GM18873 (cell line): ENCODE measurements around the gene TSC1.

Experiments
- ATAC-seq: cut with Tn5 transposase; IDR thresholded peaks from one replicate; pipeline ENCODE4 v1.9.1; 2021; ENCODE audit warnings: mild to moderate bottlenecking, moderate library complexity, moderate number of reproducible peaks; ENCODE audit not compliant: unreplicated experiment, low FRiP score

Gene TSC1

GRCh38 chr9:132942541-132943182, 1.8 kb downstream of the TSC1 start:
- ATAC-seq, result no peak

DNA sequence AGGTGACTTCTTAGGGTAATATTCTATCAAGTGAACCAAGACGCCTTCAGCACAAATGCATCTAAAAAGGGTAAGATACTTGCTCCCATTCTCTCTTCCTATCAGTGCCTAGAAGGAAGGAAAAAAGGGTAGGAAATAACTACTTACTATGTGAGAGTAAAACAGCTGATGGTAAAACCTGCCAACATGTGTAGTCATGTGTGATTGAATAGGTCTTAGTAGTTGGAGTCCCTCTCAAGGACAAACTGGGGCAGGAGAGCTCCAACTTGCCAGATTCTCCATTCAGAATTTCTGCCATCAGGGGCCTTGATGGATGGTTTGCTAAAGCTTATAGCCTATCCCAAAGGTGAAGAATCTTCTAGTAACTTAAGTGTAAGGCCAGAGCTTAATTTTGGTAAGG, 5.2 kb downstream of the TSC1 start:
- ATAC-seq, result no peak

GRCh38 chr9:132937463-132937901, 6.9 kb downstream of the TSC1 start:
- ATAC-seq, result no peak

GRCh38 chr9:132935026-132935425, 9.4 kb downstream of the TSC1 start:
- ATAC-seq, result no peak

GRCh38 chr9:132931178-132931735, 13.2 kb downstream of the TSC1 start:
- no peak for ATAC-seq

DNA sequence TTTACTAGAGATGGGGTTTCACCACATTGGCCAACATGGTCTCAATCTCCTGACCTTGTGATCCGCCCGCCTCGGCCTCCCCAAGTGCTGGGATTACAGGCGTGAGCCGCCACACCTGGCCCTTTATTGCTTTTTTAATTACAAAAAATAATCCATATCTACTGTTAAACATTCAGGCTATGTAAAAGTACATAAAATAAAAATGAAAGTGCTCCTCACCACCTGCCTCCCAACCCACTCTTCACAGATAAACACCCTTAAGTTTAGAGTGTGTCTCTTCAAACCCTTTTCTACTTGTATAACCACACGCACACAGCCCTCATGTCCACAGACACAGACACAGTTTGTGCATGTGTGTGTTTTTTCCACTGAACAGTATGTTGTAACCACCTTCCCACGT, 16.7 kb downstream of the TSC1 start:
- no peak for ATAC-seq

GRCh38 chr9:132923346-132923902, 21.0 kb downstream of the TSC1 start:
- ATAC-seq, result no peak

DNA sequence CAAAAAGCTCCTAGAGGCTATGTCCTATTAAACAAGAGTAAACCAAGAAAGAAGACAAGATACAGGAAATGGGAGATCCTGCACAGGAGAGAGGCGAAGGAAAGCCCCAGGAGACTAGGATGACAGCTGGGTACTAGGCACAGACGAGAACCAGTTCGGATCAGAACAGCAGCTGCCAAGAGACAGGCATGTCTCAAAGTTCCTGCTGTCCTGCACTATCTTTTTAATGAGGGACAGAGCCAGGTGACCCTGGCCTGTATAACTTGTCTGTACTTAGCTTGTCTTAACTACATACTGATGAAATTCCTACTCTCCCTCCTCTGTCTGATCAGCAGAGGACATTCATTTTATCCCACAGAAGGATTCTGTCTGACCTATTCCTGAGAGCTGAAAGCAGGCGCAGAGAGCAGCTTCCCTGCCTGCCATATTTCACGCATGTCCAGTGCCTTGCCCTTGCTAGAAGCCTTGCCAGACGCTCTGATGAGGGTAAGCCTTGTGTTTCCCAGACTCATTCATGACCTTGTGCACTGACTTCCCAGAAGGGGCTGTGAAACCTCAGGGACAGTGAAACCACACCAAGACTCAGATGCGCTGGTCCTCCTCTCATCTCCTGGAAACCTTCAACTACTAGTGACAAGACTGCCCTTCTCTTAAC, 24.7 kb downstream of the TSC1 start:
- no peak for ATAC-seq

GRCh38 chr9:132914924-132915323, 29.5 kb downstream of the TSC1 start:
- no peak for ATAC-seq

GRCh38 chr9:132912131-132912530, 32.3 kb downstream of the TSC1 start:
- no peak for ATAC-seq

DNA sequence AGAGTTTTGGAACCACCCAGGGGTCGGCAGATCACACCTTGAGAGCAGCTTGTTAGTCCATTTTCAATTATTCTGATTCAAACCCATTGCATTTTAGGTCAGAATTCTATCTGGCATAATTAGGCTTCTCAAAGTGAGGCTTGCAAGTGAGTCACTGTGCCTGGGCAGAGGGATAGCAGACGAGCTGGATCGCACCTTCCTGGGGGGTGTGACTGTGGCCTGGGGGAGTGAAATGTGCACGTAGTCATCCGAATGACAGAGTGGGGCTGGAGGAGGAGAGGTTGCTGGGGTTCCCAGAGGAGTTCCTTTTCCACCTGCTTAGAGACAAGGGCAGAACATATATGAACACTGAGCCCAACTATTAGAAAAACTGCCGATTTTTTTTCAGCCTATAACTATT, 34.0 kb downstream of the TSC1 start:
- no peak for ATAC-seq

DNA sequence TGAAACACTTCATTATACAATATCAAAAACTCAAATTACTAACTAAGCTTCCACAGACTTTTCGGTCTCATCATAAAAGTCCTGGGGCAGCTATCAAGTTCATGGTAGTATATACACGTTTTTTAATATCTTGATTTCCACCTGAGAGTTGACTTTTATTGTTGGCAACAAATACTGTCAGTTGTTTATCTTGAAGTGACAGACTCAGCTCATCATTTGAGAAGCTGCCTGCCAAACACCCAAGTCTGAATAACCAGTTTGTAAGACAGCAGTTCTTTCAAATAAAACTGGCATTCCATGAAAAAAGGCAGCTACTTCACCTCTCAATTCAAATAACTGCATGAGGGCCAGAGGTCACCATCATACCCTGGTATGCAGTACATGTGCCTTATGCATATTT, 35.1 kb downstream of the TSC1 start:
- ATAC-seq, result no peak

- ATAC-seq, result no peak
These were observed 35.8 kb downstream of the TSC1 start for GRCh38 chr9:132908635-132909034.

DNA sequence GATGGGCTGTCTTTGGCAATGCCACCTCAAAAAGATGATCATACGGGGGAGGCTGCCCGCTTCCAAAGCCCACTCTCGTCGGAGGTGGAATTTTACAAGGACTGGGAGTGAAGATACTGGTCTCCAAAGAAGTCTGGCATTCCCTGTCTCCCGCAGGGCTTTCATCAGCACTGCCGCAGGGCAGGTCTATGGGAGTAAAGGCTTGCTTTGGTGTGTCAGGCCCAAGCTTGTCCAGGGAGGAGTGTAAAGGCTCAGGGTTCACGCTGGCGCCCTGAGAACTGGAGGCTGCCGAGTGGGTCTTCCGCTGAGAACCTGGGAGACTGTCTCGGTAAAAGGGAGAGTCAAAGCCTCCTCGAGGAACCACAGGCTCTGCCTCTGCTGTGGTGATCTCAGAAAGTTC, 38.7 kb downstream of the TSC1 start:
- no peak for ATAC-seq

DNA sequence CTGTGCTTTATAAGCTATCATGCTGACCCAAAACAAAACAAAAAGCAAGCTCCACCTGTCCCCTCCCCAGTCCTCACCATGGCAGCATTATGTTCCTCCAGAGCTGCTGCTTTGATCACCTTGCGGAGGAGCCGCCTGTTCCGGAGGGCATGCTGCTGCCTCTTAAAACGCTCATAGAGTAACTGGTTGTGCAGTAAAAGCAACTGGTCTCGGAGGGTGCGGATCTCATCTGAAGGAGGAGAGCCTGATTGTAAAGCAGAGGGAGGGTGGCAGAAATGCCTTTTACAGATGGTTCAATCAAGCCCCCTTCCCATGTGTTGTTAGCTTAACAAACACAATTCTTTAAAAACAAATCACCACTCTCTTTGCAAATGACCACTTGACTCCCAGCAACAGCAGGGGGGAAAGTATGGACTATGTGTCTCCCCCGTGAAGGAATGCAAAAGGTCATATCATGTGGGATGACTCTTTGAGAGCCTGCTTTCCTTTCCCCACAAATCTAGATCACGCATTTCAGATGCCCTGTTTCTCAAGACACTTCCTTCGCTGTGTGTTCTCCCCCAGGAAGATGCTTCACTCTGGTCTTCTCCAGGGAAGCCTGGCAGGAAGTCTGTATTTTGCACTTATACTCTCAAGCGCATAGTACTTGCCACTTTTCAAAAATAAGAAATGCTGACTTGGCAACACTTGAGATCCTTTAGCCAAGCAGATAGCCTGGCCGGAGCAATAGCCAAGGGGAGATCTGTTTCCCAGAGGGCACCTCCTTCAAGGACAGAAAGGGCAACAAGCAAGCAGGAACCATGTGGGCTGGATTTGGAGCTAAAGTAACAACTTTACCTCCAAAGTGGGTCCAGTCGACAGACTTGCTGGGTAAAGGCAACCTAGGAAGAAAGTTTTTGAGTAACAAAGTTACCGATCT, 40.6 kb downstream of the TSC1 start:
- no peak for ATAC-seq

DNA sequence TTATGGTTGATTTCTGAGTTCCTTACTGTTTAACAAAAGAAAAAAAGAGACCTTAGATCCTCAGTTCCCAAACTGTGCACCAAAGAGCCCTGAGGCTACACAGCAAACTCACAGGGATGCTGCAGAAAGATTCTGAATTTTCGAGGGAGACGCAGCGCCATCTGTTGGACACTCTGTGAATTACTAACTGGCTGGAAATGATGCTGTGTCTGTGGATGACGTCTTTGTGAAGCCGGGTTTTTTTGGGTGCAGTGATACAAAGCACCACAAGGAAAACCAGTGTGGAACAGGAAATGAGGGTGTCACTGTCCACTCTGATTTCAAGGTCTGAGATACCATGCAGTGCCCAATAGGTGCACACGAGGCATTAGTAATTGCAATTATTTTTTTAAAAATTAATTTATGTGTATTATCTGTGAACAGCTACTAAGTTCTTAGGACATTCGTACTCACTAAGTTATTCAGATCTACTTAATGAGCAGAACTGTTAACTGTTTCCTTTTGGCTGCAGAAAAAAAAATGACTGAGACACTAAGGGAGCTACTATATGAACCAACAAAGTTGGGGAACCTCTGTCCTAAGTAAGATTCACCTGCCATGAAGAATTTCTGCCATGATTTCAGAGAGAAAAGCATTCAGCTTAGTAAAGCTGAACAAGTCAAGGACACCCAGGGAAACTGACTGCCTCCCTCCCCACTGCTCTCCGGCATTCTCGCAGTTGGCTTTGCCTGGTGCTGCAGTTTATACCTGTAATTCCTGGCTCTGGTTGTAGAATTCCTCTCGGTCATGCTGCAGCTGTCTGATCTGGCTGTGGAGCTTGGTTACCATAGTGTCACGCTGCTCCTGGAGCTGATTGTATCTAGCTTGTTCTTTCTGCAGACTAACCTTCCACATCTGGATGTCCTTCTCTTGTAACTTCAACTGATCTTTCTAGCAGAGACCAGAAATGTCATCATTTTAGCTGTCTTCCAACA, 42.3 kb downstream of the TSC1 start:
- ATAC-seq, result no peak

DNA sequence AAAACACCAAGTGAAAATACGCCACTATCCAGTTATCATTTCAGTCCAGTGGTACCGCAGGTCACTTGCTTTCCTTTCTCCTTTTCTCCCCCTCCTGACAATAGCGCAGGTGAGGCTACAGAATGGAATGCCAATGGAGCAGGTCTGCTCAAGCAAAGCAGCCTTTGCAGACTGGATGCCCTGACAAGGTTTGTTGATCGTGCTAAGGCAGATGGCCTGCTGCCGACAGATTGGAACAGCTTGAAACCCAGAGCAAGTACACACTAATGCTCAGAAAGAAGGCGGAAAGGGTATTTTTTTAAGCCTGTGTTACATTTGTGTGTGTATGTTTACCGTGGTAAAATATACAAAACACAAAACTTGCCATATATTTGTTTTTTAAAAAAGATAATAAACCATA, 46.4 kb downstream of the TSC1 start:
- ATAC-seq, result no peak

- no peak for ATAC-seq
These were observed 47.5 kb downstream of the TSC1 start for GRCh38 chr9:132896906-132897305.

GRCh38 chr9:132896264-132896663, 48.2 kb downstream of the TSC1 start:
- ATAC-seq, result no peak
